ENCODE measurements around the gene ASB15. TPM values are rescaled to one million over a fixed set of nuclear protein-coding genes. Genes with fewer than 3 reads are reported as not detected.

ASB15 gene
- total and polyA plus RNA-seq, 2 of the 8 experiments (the other 6 are each of a cell fraction or from before 2014, with no cell fraction given): not detected

DNA sequence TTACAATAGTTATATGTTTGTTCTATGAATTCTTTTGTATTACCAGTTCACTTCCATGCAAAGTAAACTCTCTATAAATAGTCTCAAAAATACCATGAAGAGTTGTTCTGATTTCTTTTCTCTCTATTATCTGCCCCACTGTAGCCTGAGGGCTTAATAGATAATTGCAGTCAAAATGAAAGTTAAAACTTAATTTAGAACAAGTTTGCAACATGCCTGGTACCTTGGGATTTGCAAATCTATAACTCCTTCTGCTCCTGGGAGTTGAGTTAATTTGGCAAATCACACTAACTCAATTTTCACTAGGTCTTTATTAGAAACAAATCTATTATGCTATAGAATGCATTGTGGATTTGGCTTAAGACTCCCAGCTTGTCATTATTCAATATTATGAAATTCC lies 22.2 kb upstream of the ASB15 start:
- CTCF ChIA-PET (ENCODE audit: partially characterized antibody): interaction anchor here (3.9 kb wide), 1 partner anchor 58 kb away, joined by 16 read pairs; no protein-coding TSS in a partner anchor
- Histone ChIP-seq H2BK12ac (ENCODE audit: low read depth, low read length) (no peak overlapping the region), H4K91ac (replicated peaks; ENCODE audit: insufficient read length, low read length) (no peak overlapping the region), H3K56ac (replicated peaks; ENCODE audit: insufficient read length, low read depth, low read length) (no peak overlapping the region), H2BK5ac (ENCODE audit: low read depth, low read length) (no peak overlapping the region), H3K23me2 (ENCODE audit: low read depth, low read length) (no peaks in the 10 kb centered on the region), H3K14ac (ENCODE audit: insufficient read length) (no peak overlapping the region), H2AFZ (ENCODE audit: low read length) (no peak overlapping the region), H3K79me2 (ENCODE audit: control insufficient read depth in 1 of 2, insufficient read depth in 2 of 2, low read length in 2 of 2) (no peaks in the 10 kb centered on the region), H3K9me3 (ENCODE audit: insufficient read depth in 2 of 2, low read depth in 1 of 2, low read length in 1 of 2) (no peaks in the 10 kb centered on the region), H3K23ac (ENCODE audit: insufficient read length) (no peak overlapping the region), H3K18ac (ENCODE audit: extremely low read depth, low read length) (no peak overlapping the region), H3K4ac (replicated peaks; ENCODE audit: insufficient read length, low read depth, low read length) (no peak overlapping the region), H2AK5ac (ENCODE audit: low read depth, low read length) (no peak overlapping the region), H4K20me1 (replicated peaks in 1 of 2; ENCODE audit: control insufficient read depth in 1 of 2, insufficient read depth in 2 of 2, low read length in 2 of 2) (no peaks in the 10 kb centered on the region), H2BK15ac (ENCODE audit: low read length) (no peak overlapping the region), H3K27ac (ENCODE audit: low read depth, low read length) (no peak overlapping the region), H3K79me1 (ENCODE audit: low read depth, low read length) (no peaks in the 10 kb centered on the region), H4K5ac (ENCODE audit: insufficient read length, low read depth, low read length) (no peak overlapping the region), H4K8ac (ENCODE audit: extremely low read depth, insufficient read depth, low read length) (no peak overlapping the region), H3K36me3 (ENCODE audit: control insufficient read depth in 2 of 4, insufficient read depth in 4 of 4, low read length in 3 of 4) (no peaks in the 10 kb centered on the region), H3K4me1 (replicated peaks in 1 of 4; ENCODE audit: control insufficient read depth in 3 of 4, insufficient read depth in 4 of 4, low read length in 3 of 4) (peaks cover 0 to 3% (median under 1%) of the 10 kb centered on the region in 4 experiments; a peak in 4 of 7 replicates), H3K27me3 (replicated peaks in 1 of 4; ENCODE audit: control insufficient read depth in 3 of 4, extremely low read depth in 1 of 4, insufficient read depth in 3 of 4, low read length in 3 of 4) (no peaks in the 10 kb centered on the region), H2BK120ac (replicated peaks; ENCODE audit: low read depth, low read length) (no peak overlapping the region), H3K4me2 (ENCODE audit: insufficient read depth in 1 of 2, low read depth in 2 of 2, low read length in 2 of 2) (no peak overlapping the region), H3K9ac (replicated peaks in 1 of 4; ENCODE audit: extremely low read depth in 1 of 4, low read depth in 3 of 4, low read length in 3 of 4) (no peak overlapping the region), H3K4me3 (ENCODE audit: extremely low read depth in 1 of 4, insufficient read depth in 2 of 4, low read depth in 3 of 4, low read length in 4 of 4) (no peak overlapping the region), H2BK20ac (ENCODE audit: low read length) (no peak overlapping the region)
- TF ChIP-seq CHD2 (IDR thresholded peaks at IDR 0.05; ENCODE audit: low read length) (no peak), NANOG (IDR thresholded peaks at IDR 0.05; ENCODE audit: insufficient read depth, low read depth, low read length, poor library complexity, severe bottlenecking) (no peak), RAD21 (IDR thresholded peaks at IDR 0.05 in 1 of 2, conservative IDR thresholded peaks at IDR 0.05 in 1 of 2; ENCODE audit: low read depth in 2 of 2, low read length in 2 of 2) (no peak), CBX5 (IDR thresholded peaks at IDR 0.05; ENCODE audit: low read depth, low read length) (no peak), CTBP2 (IDR thresholded peaks at IDR 0.05; ENCODE audit: borderline replicate concordance, insufficient read depth, insufficient read length, low read length) (no peak)
- DNase-seq (ENCODE audit: low read depth in 1 of 2, low spot score in 2 of 2) (no peak), FAIRE-seq (no peak)
- POLR2A ChIA-PET (ENCODE audit: partially characterized antibody): no interaction called here
